GM12865 (cell line): ENCODE results near the gene PAPSS2.

ENCODE experiments used
- DNase-seq: peaks from one replicate; pipeline ENCODE4 v3.0.0; 2010; ENCODE audit warnings: low read depth
- H3K4me3 ChIP-seq: 2 replicates; pipeline ENCODE4 v1.5.1; 2011; ENCODE audit warnings: mild to moderate bottlenecking, low read depth, low read length, control low read depth
- CTCF ChIP-seq: IDR thresholded peaks from 2 replicates; pipeline ENCODE4 v1.5.1; 2011; ENCODE audit warnings: low read length, control low read depth, low read depth, inconsistent platforms; ENCODE audit not compliant: insufficient read depth; ENCODE audit errors: missing control alignments

Gene PAPSS2

DNA sequence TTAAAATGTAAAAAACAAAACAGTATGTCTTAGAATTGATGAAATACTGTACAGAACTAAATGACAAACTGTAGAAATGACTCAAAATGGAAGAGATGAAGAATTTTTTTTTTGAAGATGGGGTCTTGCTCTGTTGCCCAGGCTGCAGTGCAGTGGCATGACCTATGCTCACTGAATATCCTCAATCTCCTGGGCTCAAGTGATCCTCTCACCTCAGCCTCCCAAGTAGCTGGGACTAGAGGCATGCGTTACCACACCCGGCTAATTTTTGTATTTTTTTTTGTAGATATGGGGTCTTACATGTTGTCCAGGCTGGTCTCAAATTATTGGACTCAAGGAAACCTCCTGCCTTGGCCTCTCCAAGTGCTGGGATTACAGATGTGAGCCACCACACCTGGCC is 121.9 kb downstream of the PAPSS2 start:
- no peak for TF ChIP-seq CTCF
- no peak for DNase-seq
- H3K4me3 ChIP-seq = no peak overlapping the region

DNA sequence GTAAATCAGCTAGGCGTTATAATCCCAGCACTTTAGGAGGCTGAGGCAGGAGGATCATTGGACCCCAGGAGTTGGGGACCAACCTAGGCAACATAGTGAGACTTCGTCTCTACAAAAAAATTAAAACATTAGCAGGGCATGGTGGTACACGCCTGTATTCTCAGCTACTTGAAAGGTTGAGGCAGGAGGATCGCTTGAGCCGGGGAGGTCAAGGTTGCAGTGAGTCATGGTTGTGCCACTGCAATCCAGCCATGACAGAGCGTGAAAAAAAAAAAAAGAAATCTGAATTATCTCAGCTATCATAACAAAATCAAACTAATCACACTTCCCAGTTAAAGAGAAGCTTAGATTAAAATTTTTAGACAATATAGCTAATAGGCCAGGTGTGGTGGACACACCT is 123.0 kb downstream of the PAPSS2 start:
- TF ChIP-seq CTCF = no peak
- no peak for DNase-seq
- H3K4me3 ChIP-seq = no peak overlapping the region

DNA sequence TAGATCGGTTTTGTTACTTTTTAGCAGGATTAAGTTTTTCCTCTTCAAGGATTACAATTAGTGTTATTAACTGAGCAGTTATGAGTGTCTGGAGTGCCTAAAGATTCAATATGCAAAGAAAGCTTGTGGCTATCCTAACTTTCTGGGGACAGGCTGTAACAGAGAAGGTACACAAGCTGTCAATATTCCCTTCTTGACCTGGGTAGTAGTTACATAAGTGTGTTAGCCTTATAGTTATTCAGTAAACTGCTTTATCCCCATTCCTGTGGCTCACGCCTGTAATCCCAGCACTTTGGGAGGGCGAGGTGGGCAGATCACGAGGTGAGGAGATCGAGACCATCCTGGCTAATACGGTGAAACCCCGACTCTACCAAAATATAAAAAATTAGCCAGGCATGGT is 126.7 kb downstream of the PAPSS2 start:
- no peak overlapping the region for H3K4me3 ChIP-seq
- TF ChIP-seq CTCF = no peak
- DNase-seq = no peak

GRCh38 chr10:87790185-87790584 is 130.5 kb downstream of the PAPSS2 start:
- DNase-seq = no peak
- H3K4me3 ChIP-seq = no peak overlapping the region
- TF ChIP-seq CTCF = no peak

GRCh38 chr10:87794285-87794684 is 134.6 kb downstream of the PAPSS2 start:
- H3K4me3 ChIP-seq = no peak overlapping the region
- peak; percentile 50 for DNase-seq
- no peak for TF ChIP-seq CTCF
